GM23338 (cell line): Measurements from ENCODE around the gene KCNMA1. TPM values are rescaled to one million over a fixed set of nuclear protein-coding genes. Genes with fewer than 3 reads are reported as not detected.

Experiments
- ATAC-seq: fragments of 200-7000 bp; cut with Tn5 transposase; 3 replicates; pipeline ENCODE4 v1.9.1; 2020
- DNase-seq: peaks from one replicate; pipeline ENCODE4 v3.0.0-alpha.2; 2015; ENCODE audit warnings: low spot score
- H2AFZ ChIP-seq: fragments of 200-600 bp; sonication (generic); 2 replicates; pipeline ENCODE4 v1.8.0; 2016; ENCODE audit warnings: antibody characterized with exemption, mild to moderate bottlenecking, moderate library complexity
- H3F3A ChIP-seq: fragments of 200-600 bp; sonication (generic); replicated peaks from 2 replicates; pipeline ENCODE4 v1.8.0; 2017; ENCODE audit warnings: antibody characterized with exemption, mixed run types, low read depth
- H3K27ac ChIP-seq: fragments of 200-600 bp; sonication (generic); 2 replicates; pipeline ENCODE4 v1.6.1; 2016; ENCODE audit warnings: low read depth
- H3K27me3 ChIP-seq: fragments of 200-600 bp; sonication (generic); 2 replicates; pipeline ENCODE4 v1.8.0; 2016; ENCODE audit warnings: mild to moderate bottlenecking, mixed run types, moderate library complexity; ENCODE audit not compliant: insufficient read depth
- H3K36me3 ChIP-seq: fragments of 200-600 bp; sonication (generic); 2 replicates; pipeline ENCODE4 v1.8.0; 2016; ENCODE audit warnings: mild to moderate bottlenecking; ENCODE audit not compliant: insufficient read depth
- H3K4me1 ChIP-seq: fragments of 200-600 bp; sonication (generic); 2 replicates; pipeline ENCODE4 v1.8.0; 2016; ENCODE audit warnings: mild to moderate bottlenecking, moderate library complexity; ENCODE audit not compliant: insufficient read depth
- H3K4me2 ChIP-seq: fragments of 200-600 bp; sonication (generic); 2 replicates; pipeline ENCODE4 v1.7.1; 2017; ENCODE audit warnings: mixed run types
- H3K4me3 ChIP-seq: fragments of 200-600 bp; sonication (generic); 2 replicates; pipeline ENCODE4 v1.6.1; 2016; ENCODE audit warnings: mixed run types
- H3K79me2 ChIP-seq: fragments of 200-600 bp; sonication (generic); replicated peaks from 2 replicates; pipeline ENCODE4 v1.8.0; 2017; ENCODE audit warnings: mild to moderate bottlenecking; ENCODE audit not compliant: insufficient read depth
- H3K9me2 ChIP-seq: fragments of 200-600 bp; sonication (generic); 2 replicates; pipeline ENCODE4 v1.8.0; 2017; ENCODE audit not compliant: insufficient read depth
- H4K20me1 ChIP-seq: fragments of 200-600 bp; sonication (generic); replicated peaks from 2 replicates; pipeline ENCODE4 v1.8.0; 2017; ENCODE audit warnings: mild to moderate bottlenecking; ENCODE audit not compliant: insufficient read depth
- H3K27ac Mint-ChIP-seq: 2 replicates; pipeline ENCODE4 v1.8.0; 2020; ENCODE audit warnings: inconsistent platforms, mild to moderate bottlenecking, moderate library complexity, mixed read lengths
- H3K27me3 Mint-ChIP-seq: 3 replicates; pipeline ENCODE4 v1.8.0; 2022; ENCODE audit warnings: low read depth, mild to moderate bottlenecking, moderate library complexity, mixed read lengths, inconsistent platforms; ENCODE audit not compliant: insufficient read depth, poor library complexity
- H3K36me3 Mint-ChIP-seq: 3 replicates; pipeline ENCODE4 v1.8.0; 2021; ENCODE audit warnings: low read depth, mild to moderate bottlenecking, inconsistent platforms, moderate library complexity, mixed read lengths
- H3K4me1 Mint-ChIP-seq: 3 replicates; pipeline ENCODE4 v1.8.0; 2020; ENCODE audit warnings: mild to moderate bottlenecking, inconsistent platforms, mixed read lengths
- H3K4me3 Mint-ChIP-seq: 3 replicates; pipeline ENCODE4 v1.8.0; 2021; ENCODE audit warnings: moderate library complexity, mild to moderate bottlenecking, inconsistent platforms, mixed read lengths
- H3K9me3 Mint-ChIP-seq: 3 replicates; pipeline ENCODE4 v1.8.0; 2020; ENCODE audit warnings: moderate library complexity, mild to moderate bottlenecking, inconsistent platforms, mixed read lengths
- CREB1 ChIP-seq: fragments of 250-450 bp; sonication (Bioruptor Pico); IDR thresholded peaks from 2 replicates; pipeline ENCODE4 v1.5.0; 2020; ENCODE audit warnings: low read depth, mild to moderate bottlenecking, moderate library complexity
- EZH2 ChIP-seq: fragments of 200-600 bp; sonication (generic); IDR thresholded peaks from one replicate; pipeline ENCODE4 v1.8.0; 2017; ENCODE audit warnings: antibody characterized with exemption, mild to moderate bottlenecking, low read depth; ENCODE audit not compliant: unreplicated experiment
- JUNB ChIP-seq: IDR thresholded peaks from one replicate; pipeline ENCODE4 v1.6.1; 2016; ENCODE audit warnings: antibody characterized with exemption; ENCODE audit not compliant: unreplicated experiment
- POLR2AphosphoS5 ChIP-seq: IDR thresholded peaks from 2 replicates; pipeline ENCODE4 v1.6.1; 2016; ENCODE audit warnings: antibody characterized with exemption, low read depth
- REST ChIP-seq: IDR thresholded peaks from one replicate; pipeline ENCODE4 v1.6.1; 2018; ENCODE audit warnings: antibody characterized with exemption; ENCODE audit not compliant: unreplicated experiment
- STAT1 ChIP-seq: IDR thresholded peaks from one replicate; pipeline ENCODE4 v1.6.1; 2016; ENCODE audit warnings: antibody characterized with exemption; ENCODE audit not compliant: unreplicated experiment
- polyA plus RNA-seq: library from polyadenylated mRNA; unstranded; fragments of >200 nt; fragmentation: Nextera tagmentation; extraction: Ambion mirVana; gene quantifications from 2 replicates; pipeline ENCODE4 v1.2.1, GENCODE V29; 2016
- total RNA-seq: library from RNA; depleted of rRNA; stranded (reverse); fragments of >200 nt; shearing (Covaris generic); gene quantifications from 2 replicates; pipeline ENCODE4 v1.2.3, GENCODE V29; 2014
- TF ChIP-seq, protein P1 (sequence below), 2 experiments: fragments of 200-600 bp in 1 of 2; sonication (generic) in 1 of 2; conservative IDR thresholded peaks; 2 replicates each; pipeline versions ENCODE4 v1.5.1 to v1.6.1; 2016 to 2017; ENCODE audit warnings: antibody characterized with exemption in 2 of 2, low read depth in 2 of 2, mild to moderate bottlenecking in 2 of 2, moderate library complexity in 1 of 2

KCNMA1 gene
- total and polyA plus RNA-seq, 2 experiments from 2014 or later = 8.2 to 9.0 TPM

GRCh38 chr10:77616766-77617165 is 20.8 kb downstream of the KCNMA1 start (continued):
- TF ChIP-seq REST (no peak), JUNB (no peak), CREB1 (CRISPR knock-in tag) (no peak), EZH2 (no peak)
- TF ChIP-seq, protein P1, sequence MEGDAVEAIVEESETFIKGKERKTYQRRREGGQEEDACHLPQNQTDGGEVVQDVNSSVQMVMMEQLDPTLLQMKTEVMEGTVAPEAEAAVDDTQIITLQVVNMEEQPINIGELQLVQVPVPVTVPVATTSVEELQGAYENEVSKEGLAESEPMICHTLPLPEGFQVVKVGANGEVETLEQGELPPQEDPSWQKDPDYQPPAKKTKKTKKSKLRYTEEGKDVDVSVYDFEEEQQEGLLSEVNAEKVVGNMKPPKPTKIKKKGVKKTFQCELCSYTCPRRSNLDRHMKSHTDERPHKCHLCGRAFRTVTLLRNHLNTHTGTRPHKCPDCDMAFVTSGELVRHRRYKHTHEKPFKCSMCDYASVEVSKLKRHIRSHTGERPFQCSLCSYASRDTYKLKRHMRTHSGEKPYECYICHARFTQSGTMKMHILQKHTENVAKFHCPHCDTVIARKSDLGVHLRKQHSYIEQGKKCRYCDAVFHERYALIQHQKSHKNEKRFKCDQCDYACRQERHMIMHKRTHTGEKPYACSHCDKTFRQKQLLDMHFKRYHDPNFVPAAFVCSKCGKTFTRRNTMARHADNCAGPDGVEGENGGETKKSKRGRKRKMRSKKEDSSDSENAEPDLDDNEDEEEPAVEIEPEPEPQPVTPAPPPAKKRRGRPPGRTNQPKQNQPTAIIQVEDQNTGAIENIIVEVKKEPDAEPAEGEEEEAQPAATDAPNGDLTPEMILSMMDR (conservative IDR thresholded peaks at IDR 0.05; ENCODE audit: low read depth in 2 of 2) = no peak

DNA sequence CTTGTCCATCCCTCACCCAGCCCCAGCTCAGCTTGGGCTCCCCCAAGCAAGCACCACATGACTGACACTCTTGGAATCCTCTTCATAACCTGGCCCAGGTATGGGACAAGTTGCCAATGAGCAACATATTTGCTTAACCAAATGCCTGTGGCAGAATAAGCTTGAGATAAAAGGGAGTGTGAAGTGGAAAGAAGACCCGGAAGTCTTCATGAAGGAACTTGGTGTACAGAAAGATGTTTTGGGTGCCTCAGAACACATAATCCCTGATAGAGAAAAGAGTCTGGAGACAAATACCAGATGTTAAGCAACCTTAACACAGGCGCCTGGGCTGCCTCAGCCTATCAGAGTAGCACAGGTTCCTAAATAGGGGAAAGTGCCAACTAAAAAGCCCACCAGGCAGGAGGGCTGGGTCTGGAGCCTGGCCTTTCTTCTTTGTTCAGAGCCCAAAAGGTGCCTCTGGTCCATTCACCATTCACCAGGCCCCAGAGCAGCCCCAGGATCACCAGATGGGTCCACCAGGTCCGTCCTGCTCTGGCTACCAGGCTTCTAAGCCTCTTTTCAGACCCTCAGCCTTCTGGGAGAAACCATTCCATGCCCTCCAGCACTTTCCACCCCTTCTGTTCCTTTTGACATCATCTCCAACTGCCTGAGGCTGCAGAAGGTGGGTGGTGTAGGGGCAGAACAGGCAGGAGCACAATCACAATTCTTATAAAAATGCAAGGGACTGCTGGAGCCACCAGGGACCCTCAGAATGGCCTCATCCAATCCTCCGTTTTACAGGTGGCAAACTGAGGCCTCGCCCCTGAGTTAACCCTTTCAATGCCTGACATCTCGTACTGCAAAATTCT is 22.6 kb downstream of the KCNMA1 start:
- H3K9me2 ChIP-seq = peaks cover 7% of the 10 kb centered on the region; the same call in 1 of the 2 replicates
- TF ChIP-seq STAT1 (no peak), CREB1 (CRISPR knock-in tag) (no peak), JUNB (no peak), POLR2AphosphoS5 (no peak)
- H3K4me1 ChIP-seq = no peaks in the 10 kb centered on the region
- no peak overlapping the region for H2AFZ ChIP-seq
- H4K20me1 ChIP-seq = no peaks in the 10 kb centered on the region; the same call in 1 of the 2 replicates
- peaks cover 4% of the 10 kb centered on the region for H3K4me1 Mint-ChIP-seq
- no peaks in the 10 kb centered on the region for H3K9me3 Mint-ChIP-seq
- H3K27me3 Mint-ChIP-seq = no peaks in the 10 kb centered on the region
- DNase-seq (no peak), ATAC-seq (no peak)
- no peaks in the 10 kb centered on the region; the same call in 1 of the 2 replicates for H3K36me3 ChIP-seq
- H3K27ac Mint-ChIP-seq = no peak overlapping the region
- H3K4me2 ChIP-seq = no peak overlapping the region
- no peak overlapping the region for H3K4me3 ChIP-seq
- no peaks in the 10 kb centered on the region for H3K27me3 ChIP-seq
- 0 out of 2 replicates have a peak, but pooled peaks cover 3% of the 10 kb centered on the region for H3K79me2 ChIP-seq
- no peak overlapping the region for H3K27ac ChIP-seq
- H3K36me3 Mint-ChIP-seq = no peaks in the 10 kb centered on the region
- no peaks in the 10 kb centered on the region for H3F3A ChIP-seq
- H3K4me3 Mint-ChIP-seq = no peak overlapping the region
